GM19238 (cell line): ENCODE results near the gene B3GALT6.
"Not testable (repeated sequence)": the region's sequence is repeated elsewhere in the genome, so short reads cannot be mapped to it uniquely, and the experiment has no call there.

ENCODE experiments used
- DNase-seq: peaks from one replicate; pipeline ENCODE4 v3.0.0; 2011; ENCODE audit warnings: low spot score; ENCODE audit not compliant: insufficient read length

Gene B3GALT6

DNA sequence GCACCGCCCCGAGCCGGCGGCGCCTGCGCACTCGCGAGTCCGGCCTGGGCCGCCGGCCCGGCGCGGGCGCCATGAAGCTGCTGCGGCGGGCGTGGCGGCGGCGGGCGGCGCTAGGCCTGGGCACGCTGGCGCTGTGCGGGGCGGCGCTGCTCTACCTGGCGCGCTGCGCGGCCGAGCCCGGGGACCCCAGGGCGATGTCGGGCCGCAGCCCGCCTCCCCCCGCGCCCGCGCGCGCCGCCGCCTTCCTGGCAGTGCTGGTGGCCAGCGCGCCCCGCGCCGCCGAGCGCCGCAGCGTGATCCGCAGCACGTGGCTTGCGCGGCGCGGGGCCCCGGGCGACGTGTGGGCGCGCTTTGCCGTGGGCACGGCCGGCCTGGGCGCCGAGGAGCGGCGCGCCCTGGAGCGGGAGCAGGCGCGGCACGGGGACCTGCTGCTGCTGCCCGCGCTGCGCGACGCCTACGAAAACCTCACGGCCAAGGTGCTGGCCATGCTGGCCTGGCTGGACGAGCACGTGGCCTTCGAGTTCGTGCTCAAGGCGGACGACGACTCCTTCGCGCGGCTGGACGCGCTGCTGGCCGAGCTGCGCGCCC, at the start of gene B3GALT6:
Gene B3GALT6 (plus strand): TSS at position 30 of the 588 bp plus-strand sequence. CDS start 42 bp downstream, at position 72.
- DNase-seq: no peak

DNA sequence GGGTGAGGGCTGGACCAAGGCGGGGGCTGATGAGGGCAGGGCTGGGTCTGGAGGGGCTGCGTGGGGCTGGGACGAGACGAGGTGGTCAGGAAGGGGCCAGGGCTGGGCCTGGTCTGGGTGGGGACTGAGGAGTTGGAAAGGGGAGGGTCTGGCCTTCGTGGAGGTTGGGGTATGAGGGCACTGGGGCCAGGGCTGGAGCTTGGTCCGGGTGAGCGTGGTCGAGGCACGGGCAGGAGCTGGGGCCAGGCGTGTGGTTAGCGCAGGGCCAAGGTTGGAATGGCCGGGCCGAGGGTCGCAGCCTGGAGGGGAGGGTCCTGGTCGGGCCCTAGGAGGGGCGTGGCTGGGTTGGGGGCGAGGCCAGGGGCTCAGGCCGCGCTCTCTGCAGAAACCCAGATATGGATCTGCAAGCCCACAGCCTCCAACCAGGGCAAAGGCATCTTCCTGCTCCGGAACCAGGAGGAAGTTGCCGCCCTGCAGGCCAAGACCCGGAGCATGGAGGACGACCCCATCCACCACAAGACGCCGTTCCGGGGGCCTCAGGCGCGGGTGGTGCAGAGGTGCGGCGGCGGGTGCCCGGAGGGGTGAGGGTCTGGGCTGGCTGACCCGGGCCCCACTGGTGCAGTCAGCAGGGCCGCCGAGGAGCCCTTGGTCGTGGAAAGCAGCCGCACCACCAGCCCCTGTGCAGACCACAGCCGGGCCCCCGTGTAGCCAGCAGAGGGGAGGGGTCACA, 49.4 kb upstream of the B3GALT6 start:
- no peak for DNase-seq

DNA sequence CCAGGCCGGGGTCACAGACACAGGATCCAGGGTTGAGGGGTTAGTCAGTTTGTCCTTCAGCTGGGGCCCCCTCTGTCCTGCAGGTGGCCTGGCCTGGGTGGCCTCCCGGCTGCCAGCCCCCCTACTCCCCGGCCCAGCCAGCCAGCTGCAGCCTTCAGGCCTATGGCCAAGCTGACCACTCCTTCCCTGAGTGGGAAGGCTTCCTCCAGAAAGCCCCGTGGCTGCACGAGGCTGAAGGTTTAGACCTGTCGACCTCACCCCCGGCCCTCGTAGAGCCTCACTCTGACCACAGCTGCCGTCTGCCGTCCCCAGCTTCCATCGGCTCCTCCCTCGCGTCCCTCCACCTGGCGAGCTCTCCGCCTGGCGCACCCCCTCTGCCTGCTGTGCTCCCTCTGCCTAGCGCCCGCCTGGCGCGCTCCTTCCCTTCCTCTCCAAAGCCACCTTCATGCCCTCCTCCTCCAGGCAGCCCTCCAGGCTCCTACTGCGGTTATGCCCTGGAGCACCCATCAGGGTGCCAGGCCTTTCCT, 48.8 kb upstream of the B3GALT6 start:
- no peak for DNase-seq

DNA sequence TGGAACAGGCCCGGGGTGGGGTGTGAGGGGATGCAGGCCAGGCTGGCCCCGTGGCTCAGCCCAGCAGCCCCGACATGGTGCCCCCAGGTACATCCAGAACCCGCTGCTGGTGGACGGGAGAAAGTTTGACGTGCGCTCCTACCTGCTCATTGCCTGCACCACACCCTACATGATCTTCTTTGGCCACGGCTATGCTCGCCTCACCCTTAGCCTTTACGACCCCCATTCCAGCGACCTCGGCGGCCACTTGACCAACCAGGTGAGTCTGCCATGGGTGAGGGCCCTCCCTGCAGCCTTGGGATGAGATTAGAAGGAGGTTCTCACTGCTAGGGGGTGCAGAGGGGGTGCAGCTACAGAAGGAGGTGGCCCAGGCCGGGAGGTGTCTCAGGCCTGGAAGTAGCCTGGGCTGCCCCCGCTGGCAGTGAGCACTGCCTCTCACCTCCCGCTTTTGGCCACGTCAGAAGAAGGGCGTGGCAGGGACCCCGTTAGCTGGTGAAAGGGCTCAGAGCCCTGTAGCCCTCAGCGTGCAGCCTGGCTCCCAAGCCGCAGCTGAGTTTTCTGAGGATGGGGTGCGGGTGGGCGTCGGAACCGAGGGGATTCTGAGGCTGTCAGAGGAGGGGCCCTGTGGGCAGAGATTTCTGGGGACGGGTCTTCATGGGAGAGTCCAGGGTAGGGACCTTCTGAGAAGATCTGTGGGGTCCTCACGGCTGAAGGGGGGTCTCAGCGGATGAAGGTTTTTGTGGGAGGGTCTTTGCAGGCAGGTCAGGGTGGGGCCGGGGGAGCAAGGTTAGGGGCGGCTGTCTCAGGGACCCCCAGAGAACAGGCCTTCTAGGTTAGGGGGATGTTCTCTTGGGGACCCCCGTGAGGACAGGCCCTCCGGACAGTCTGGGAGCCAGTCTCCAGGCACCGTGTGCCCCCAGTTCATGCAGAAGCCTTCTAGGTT, 47.9 kb upstream of the B3GALT6 start:
- DNase-seq: no peak

DNA sequence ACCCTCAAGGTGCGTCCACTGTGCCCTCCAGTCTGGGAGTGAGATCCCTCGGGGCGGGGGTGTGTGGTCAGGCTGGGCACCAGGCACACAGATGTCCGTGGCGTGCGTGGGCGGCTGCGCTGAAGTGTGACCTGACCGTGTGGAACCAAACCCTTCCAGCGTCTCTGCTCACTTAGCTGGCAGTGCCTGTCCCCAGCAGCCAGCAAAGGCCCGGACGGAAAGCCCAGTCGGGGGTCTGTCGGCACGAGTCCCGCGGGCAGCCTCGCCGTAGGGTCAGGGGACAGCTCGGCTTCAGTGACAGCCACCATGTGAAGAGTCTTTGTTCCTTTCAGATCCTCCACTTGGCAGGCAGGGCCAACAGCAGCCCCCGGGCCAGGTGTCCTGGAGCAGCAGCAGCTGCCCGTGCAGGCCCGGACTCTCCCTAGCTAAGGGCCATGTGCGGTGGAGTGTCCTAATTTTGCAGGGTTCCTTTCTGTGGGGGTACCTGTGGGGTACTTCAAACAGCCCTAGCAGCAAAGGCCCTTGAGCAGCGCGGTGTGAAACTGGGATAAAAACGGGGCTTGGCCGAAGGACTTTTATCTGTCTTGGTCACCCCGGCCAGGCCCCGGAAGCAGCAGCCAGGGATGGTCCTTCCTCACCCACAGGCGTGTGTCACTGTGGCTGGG, 46.8 kb upstream of the B3GALT6 start:
- DNase-seq: no peak

DNA sequence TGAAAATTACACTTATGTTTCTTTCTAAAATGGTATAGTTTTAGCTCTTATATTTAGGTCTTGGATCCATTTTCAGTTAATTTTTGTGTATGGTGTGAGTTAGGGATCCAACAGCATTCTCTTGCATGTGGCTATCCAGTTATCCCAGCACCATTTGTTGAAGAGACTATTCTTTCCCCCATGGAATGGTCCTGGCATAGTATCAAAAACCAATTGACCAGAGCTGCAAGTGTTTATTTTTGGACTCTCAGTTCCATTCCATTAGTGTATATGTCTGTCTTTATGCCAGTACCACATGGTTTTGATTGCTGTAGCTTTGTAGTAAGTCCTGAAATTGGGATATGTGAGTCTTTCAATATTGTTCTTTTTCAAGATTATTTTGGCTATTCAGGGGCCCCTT, 44.1 kb upstream of the B3GALT6 start:
- DNase-seq: no peak

DNA sequence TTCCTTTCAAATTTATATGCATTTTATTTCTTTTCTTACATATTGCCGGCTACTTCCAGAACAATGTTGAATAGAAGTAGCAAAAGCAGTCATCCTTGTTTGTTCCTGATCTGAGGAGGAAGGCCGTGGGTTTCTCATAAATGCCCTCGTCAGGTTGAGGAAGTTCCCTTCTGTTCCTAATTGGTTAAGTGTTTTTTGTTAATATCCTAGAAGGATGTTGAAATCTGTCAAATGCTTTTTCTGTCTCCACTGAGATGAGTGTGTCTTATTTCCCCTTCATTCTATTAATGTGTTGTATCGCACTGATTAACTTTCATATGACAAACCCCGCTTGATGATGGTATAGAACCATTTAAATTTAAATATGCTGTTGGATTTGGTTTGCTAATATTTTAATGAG, 42.9 kb upstream of the B3GALT6 start:
- DNase-seq: no peak

DNA sequence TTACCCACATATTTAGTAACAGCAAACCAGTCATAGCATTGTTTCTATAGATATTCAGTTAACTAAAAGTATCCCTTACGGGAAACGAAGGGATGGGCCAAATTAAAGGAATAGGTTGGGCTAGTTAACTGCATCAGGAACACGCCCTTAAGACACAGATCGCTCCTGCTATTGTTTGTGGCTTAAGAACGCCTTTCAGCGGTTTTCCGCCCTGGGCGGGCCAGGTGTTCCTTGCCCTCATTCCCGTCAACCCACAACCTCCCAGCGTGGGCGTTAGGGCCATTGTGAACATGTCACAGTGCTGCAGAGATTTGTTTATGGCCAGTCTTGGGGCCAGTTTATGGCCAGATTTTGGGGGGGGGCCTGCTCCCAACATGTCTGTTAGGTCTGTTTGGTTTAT, 40.3 kb upstream of the B3GALT6 start:
- no peak for DNase-seq

DNA sequence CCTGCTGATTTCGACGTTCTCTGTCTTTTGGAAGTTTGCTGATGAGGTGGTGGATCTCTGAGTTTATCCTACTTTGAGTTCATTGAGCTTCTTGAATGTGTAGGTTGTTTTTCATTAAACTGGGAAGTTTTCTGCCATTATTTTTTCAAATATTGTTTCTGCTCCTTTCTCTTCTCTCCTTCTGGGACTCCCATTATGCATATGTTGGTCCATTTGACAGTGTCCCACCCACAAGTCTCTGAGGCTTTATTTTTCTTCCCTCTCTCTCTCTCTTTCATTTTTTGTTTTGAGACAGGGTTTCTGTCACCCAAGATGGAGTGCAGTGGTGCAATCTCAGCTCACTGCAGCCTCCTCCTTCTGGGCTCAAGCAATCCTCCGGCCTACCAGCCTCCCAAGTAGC, 37.3 kb upstream of the B3GALT6 start:
- no peak for DNase-seq

DNA sequence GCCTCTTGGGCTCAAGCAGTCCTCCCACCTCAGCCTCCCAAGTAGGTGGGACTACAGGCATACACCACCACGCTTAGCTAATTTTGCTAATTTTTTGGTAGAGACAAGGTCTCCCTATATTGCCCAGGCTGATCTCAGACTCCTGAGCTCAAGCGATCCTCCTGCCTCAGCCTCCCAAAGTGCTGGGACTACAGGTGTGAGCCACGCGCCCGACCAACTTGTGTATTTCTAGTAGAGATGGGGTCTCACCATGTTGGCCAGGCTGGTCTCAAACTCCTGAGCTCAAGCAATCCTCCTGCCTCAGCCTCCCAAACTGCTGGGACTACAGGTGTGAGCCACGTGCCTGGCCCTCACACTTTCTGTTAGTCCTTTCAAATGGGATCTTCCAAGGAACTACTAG, 36.3 kb upstream of the B3GALT6 start:
- DNase-seq: not testable (repeated sequence)

DNA sequence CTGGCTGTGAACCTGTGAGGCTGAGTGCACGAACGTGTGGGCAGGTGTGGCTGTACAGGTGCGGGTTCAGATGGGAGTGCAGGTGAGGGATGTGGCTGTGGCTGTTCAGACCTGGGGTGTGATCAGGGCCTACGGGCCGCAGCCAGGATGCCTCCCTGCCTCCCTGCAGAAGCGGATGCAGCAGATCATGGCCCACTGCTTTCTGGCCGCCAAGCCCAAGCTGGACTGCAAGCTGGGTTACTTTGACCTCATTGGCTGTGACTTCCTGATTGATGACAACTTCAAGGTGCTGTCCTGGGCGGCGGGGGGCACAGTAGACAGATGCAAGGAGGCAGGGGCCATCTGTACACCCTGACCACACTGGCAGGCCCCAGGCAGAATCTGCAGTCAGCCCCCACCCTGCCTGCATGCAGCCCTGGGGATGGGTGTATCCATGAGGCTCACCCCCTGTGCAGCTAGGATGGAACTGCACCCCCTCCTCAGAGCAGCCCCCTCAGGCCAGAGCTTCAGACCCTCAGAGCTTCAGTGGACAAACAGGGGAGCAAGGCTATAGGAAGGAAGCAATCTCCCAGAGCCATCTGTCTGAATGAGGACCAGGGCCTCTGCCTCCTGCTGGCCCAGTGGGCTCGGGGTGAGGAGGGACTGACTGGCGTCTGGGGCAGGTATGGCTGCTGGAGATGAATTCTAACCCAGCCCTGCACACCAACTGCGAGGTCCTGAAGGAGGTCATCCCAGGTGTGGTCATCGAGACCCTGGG, 35.4 kb upstream of the B3GALT6 start:
- no peak for DNase-seq

DNA sequence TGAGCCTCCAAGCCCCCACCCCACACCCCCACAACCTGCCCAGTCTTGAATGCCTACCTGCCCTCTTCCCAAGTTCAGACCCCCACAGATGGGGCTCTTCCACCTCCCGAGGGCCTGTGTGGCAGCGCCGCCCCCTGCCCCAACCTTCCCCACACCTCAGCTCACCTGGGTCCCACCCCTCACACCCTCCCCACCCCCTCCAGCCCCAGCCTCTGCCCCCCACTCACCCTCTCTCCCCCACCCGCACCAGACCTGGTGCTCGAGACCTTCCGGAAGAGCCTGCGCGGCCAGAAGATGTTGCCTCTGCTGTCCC, 34.9 kb upstream of the B3GALT6 start:
- no peak for DNase-seq

DNA sequence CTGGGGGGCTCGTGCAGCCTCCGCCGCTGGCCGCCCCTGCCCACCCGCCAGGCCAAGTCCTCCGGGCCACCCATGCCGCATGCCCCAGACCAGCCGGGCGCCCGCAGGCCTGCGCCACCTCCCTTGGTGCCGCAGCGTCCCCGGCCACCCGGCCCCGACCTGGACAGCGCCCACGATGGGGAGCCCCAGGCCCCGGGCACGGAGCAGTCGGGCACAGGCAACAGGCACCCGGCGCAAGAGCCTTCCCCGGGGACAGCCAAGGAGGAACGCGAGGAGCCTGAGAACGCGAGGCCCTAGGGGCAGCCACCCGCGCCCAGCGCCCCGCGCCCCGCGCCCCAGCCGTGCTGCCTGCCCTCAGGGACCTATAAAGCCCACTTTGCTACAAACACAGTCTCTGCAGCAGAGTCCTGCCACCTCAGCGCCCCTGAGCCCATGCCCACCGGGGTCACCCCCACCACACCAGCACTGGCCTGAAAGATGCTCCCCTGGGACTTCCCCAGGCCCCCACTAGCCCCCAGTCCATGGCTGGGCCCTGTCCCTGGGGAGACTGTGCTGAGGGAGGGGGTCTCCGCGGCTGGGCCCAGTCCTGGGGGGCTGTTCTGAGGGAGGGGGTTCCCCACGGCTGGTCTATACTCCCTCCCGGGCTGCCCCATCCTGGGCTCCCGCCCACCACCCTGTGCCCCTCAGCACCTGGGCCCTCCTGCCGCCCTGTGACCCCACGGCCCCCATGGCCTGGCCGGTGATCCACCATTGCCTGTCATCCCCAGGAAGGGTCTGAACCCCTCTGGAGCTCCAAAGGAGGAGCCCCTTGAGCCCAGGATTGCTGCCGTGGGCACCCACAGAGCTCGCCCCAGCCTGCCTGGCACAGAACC, 34.2 kb upstream of the B3GALT6 start:
- no peak for DNase-seq

DNA sequence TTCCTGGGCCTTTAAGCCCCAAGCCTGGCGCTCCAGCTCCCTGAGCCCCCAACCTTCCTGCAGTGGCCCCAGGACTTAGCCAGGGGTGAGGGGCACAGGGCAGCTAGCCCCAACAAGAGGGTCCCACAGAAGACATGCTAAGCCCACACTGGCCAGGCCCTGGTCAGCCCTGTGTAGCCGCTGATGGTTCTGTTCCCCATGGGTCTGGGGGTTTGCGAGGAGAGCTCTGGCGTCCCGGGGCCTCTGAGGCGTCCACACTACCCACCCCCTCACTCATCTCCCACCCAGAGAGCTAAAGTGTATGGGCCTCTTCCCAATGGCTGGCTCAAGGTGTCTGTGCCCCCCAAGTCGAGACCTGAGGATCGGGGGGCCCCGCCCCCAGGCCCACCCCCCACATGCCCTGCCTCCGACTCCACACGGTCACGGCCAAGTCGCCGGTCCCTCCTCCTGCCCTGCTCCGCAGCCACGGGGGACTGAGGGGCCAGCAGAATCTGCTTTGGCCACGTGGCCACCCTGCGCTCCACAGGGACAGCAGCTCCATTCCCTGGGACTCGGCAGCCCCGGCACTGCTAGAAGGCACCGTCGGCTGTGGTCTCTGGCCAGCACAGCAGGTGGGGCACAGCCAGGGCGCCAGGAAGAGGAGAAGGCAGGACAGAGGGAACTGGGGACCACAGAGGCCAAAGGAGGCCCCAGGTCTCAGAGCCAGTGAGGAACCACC, 33.5 kb upstream of the B3GALT6 start:
- DNase-seq: no peak

DNA sequence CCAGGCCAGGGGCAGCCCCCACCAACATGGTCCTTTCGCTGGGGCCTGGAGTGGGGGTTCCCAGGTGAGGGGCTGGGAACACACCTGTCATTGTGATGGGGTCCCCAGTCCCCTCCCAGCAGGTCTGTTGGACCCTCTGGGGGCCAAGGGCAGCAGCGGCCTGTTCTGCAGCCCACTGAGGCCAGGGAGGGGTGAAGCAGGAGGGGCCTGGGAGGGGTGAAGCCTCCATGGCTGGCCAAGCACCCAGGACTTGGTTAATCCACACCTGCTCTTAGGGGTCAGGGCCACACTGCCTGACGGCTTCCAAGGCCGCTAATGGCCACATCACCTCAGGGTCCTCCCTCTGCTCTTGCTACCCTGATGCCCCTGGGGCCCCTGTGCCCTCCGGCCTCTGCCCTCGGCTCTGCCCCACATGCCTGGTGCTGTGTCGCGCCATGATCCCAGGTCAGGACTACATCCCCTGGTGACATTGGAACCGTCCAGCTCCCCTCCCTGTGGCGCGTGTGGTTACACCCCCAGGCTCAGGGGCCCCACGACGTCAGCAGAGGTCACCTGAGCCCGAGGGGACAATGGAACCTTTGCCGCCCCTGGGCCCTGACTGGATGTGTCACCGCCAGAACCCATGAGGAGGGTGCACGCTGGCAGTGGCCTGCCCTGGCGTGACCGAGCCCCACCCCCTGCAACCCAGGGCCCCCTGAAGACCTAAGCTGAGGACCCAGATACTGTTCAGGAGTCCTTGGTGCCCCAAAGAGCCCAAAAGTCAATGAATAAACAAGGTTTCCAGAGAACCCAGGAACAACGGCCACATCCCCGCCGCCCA, 32.7 kb upstream of the B3GALT6 start:
- no peak for DNase-seq

DNA sequence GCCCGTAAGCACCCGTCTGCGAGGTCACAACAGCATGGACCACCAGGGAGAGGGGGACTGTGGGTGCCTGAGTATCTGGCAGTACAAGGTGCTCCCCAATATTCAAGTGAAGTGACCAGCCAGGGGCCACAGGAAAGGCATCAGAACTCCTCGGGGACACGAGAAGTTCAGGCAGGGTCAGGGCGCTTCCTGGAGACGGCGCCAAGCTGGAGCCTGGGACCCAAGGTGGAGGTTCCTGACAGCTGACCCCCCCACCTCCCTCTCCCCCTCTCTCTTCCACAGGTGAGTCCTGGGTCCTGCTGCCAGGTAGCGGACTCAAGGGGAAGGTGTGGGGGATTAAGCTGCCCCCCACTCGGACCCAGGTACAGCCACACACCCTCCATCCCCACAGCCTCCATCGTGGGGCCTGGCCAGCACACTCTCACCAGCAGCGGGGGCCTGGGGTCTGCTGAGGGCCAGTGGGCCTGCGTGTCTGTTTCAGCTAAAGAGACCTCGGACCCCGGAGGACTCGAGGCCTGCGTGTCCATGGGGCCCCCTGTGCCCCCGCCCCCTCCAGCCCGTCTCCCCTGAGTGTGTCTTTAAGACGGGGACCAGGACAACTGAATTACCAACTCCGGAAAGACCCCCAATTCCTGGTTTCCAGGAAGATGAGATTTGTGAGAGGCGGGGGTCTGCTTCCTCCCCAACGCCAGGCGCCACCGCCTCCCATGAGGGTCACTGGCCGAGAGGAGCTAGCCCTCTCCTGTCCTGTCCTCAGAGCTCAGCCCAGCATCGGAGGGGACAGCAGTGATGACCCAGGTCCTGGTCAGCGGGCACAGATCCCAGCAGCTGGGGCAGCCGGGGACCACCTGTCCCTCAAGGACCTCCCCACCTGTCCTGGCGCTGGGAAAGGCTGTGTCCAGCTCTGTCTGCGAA, 31.8 kb upstream of the B3GALT6 start:
- DNase-seq: no peak
